K562 (cell line): Measurements from ENCODE around the gene PDCD1. TPM values are rescaled to one million over a fixed set of nuclear protein-coding genes. Genes with fewer than 3 reads are reported as not detected.

Experiments
- ATAC-seq: fragments of 200-7000 bp; cut with Tn5 transposase; 3 replicates; pipeline ENCODE4 v1.9.1; 2020; ENCODE audit warnings: moderate library complexity
- BruUV-seq: library from RNA; stranded (reverse); fragments of 400-500 nt; replicated peaks from 2 replicates; lab custom pipeline; 2021; lab: Mats Ljungman, UMichigan
- CTCF ChIA-PET: fragments of 300-600 bp; formaldehyde crosslinking; extraction: SDS; loops from one replicate; lab custom pipeline; 2021; ENCODE audit warnings: low intra/inter-chr PET ratio; lab: Yijun Ruan, JAX
- POLR2A ChIA-PET: fragments of 300-600, 350-650 bp; sonication (Branson Sonifier 250); formaldehyde crosslinking; extraction: SDS; loops from one replicate; lab custom pipeline; 2021; ENCODE audit warnings: antibody characterized with exemption, inconsistent platforms; lab: Yijun Ruan, JAX
- DNase-seq, 4 experiments: peaks; one replicate each; pipeline versions ENCODE4 v3.0.0 to v3.0.0-alpha.2; 2011 to 2018; ENCODE audit warnings: low spot score in 3 of 4, mixed read lengths in 3 of 4; ENCODE audit errors: extremely low read depth in 1 of 4
- FAIRE-seq: peaks from 2 replicates; lab custom pipeline; 2011; peaks lifted over from hg19 to GRCh38; lab: Jason Lieb, UNC
- H2AFZ ChIP-seq: 2 replicates; pipeline ENCODE4 v1.6.0; 2011; ENCODE audit warnings: low read depth, low read length, control low read depth, inconsistent platforms
- H3K27ac ChIP-seq: fragments of 200-600 bp; 3 replicates; pipeline ENCODE4 v1.8.0; 2011; ENCODE audit warnings: low read depth, mild to moderate bottlenecking, control low read depth, inconsistent platforms, low read length, moderate library complexity, mixed read lengths; ENCODE audit errors: extremely low read depth
- H3K27me3 ChIP-seq, 2 experiments: fragments of 300-600 bp in 1 of 2; 2 replicates in 1 of 2; 3 replicates in 1 of 2; pipeline versions ENCODE4 v1.6.0 to v1.8.0; 2011; ENCODE audit warnings: inconsistent platforms in 2 of 2, low read length in 2 of 2, mild to moderate bottlenecking in 1 of 2, mixed read lengths in 1 of 2, moderate library complexity in 1 of 2; ENCODE audit not compliant: control insufficient read depth in 2 of 2, insufficient read depth in 2 of 2
- H3K36me3 ChIP-seq: fragments of 300-600 bp; 3 replicates; pipeline ENCODE4 v1.8.0; 2011; ENCODE audit warnings: mild to moderate bottlenecking, low read length, inconsistent platforms; ENCODE audit not compliant: control insufficient read depth, insufficient read depth
- H3K4me1 ChIP-seq, 2 experiments: fragments of 200-600 bp in 1 of 2; replicated peaks in 1 of 2; 2 replicates in 1 of 2; 3 replicates in 1 of 2; pipeline versions ENCODE4 v1.5.1 to v1.8.0; 2011; ENCODE audit warnings: inconsistent platforms in 2 of 2, low read length in 2 of 2, mild to moderate bottlenecking in 1 of 2, mixed read lengths in 1 of 2, moderate library complexity in 1 of 2; ENCODE audit not compliant: control insufficient read depth in 2 of 2, insufficient read depth in 2 of 2
- H3K4me2 ChIP-seq: 2 replicates; pipeline ENCODE4 v1.6.1; 2011; ENCODE audit warnings: low read length, control low read depth, inconsistent platforms, mixed read lengths; ENCODE audit not compliant: insufficient read depth
- H3K4me3 ChIP-seq: fragments of 200-600 bp; sonication (generic), shearing (Covaris generic); 2 replicates; pipeline ENCODE4 v1.5.1; 2016; ENCODE audit warnings: control low read depth, inconsistent platforms
- H3K79me2 ChIP-seq: fragments of 200-600 bp; 3 replicates; pipeline ENCODE4 v1.8.0; 2011; ENCODE audit warnings: low read length, inconsistent platforms; ENCODE audit not compliant: control insufficient read depth, insufficient read depth
- H3K9ac ChIP-seq, 2 experiments: 2 replicates each; pipeline versions ENCODE4 v1.6.0 to v1.6.1; 2011; ENCODE audit warnings: low read depth in 2 of 2, low read length in 2 of 2, control low read depth in 1 of 2, inconsistent platforms in 1 of 2, mild to moderate bottlenecking in 1 of 2, mixed read lengths in 1 of 2; ENCODE audit not compliant: insufficient read depth in 1 of 2
- H3K9me1 ChIP-seq: one replicate; pipeline ENCODE4 v1.6.0; 2011; ENCODE audit warnings: inconsistent platforms, mild to moderate bottlenecking, low read length, moderate library complexity; ENCODE audit not compliant: control insufficient read depth, insufficient read depth
- H3K9me3 ChIP-seq: replicated peaks from 2 replicates; pipeline ENCODE4 v1.5.1; 2011; ENCODE audit warnings: low read depth, low read length, inconsistent platforms; ENCODE audit not compliant: control insufficient read depth, insufficient read depth
- H4K20me1 ChIP-seq: replicated peaks from 2 replicates; pipeline ENCODE4 v1.6.1; 2011; ENCODE audit warnings: low read length, inconsistent platforms, mixed read lengths; ENCODE audit not compliant: control insufficient read depth, insufficient read depth
- CSDE1 ChIP-seq, 2 experiments: fragments of 450-650 bp; IDR thresholded peaks; 2 replicates each; pipeline ENCODE4 v1.6.1; 2016; ENCODE audit warnings: mild to moderate bottlenecking in 1 of 2
- L3MBTL2 ChIP-seq: fragments of 450-650 bp; IDR thresholded peaks from 2 replicates; pipeline ENCODE4 v1.6.1; 2016; ENCODE audit warnings: mild to moderate bottlenecking, moderate library complexity
- ZBTB33 ChIP-seq: sonication (generic); formaldehyde crosslinking; IDR thresholded peaks from 2 replicates; pipeline ENCODE4 v1.8.1; 2023; ENCODE audit warnings: mild to moderate bottlenecking, missing genetic modification reagents
- WGBS: fragments of 100-300 bp; shearing (Covaris generic); methylation state at CpG from one replicate; pipeline ENCODE4 v1.1.6; 2016; ENCODE audit warnings: low coverage, mixed read lengths; ENCODE audit not compliant: insufficient coverage; ENCODE audit errors: missing lambda C conversion rate; 5-methylcytosine and 5-hydroxymethylcytosine counted together
- in situ Hi-C: fragments of 300-500 bp; cut with MboI; formaldehyde crosslinking; loops from 4 replicates; pipeline ENCODE4 v1.15.0; 2018; ENCODE audit warnings: inconsistent platforms, mixed read lengths
- intact Hi-C: fragments of 100-400 bp; cut with micrococcal nuclease; formaldehyde crosslinking; loops from 2 replicates; pipeline ENCODE4 v1.14.2; 2022
- polyA plus RNA-seq, 8 experiments: library from polyadenylated mRNA; depleted of rRNA in 4 of 8; stranded (reverse) in 5 of 8; unstranded in 3 of 8; fragments of >200 nt; fragmentation: Nextera tagmentation in 2 of 8; fragmentation: Illumina TruSeq in 1 of 8; extraction: Ambion mirVana in 2 of 8; extraction: Trizol in 1 of 8; gene quantifications; 2 replicates each; pipeline versions ENCODE4 v1.2.1 to v1.2.3, GENCODE V29; 2011 to 2014; ENCODE audit warnings: inconsistent platforms in 1 of 8, missing spikeins in 1 of 8
- total RNA-seq, 7 experiments: library from RNA; depleted of rRNA in 6 of 7; stranded (reverse); fragments of >200 nt in 6 of 7; fragmentation: Illumina TruSeq in 2 of 7; extraction: Trizol in 2 of 7; gene quantifications; 2 replicates each; pipeline versions ENCODE4 v1.2.1 to v1.2.3, GENCODE V29; 2011 to 2021; ENCODE audit warnings: low replicate concordance in 1 of 7

The PDCD1 gene
- total and polyA plus RNA-seq, 9 of the 15 experiments (the other 6 are each of a cell fraction or from before 2014, with no cell fraction given): 0.15 to 2.5 (median 1.0) TPM; not detected in 2

- Histone ChIP-seq H3K27ac (no peak overlapping the region), H3K27me3 (no peaks in the 10 kb centered on the region), H3K9me1 (no peaks in the 10 kb centered on the region), H3K4me3 (no peak overlapping the region), H3K4me2 (no peak overlapping the region), H3K9me3 (no peaks in the 10 kb centered on the region), H3K9ac (no peak overlapping the region), H2AFZ (0 out of 2 replicates have a peak overlapping the region, but pooled peaks have one; percentile 51), H4K20me1 (no peaks in the 10 kb centered on the region), H3K79me2 (peaks cover 15% of the 10 kb centered on the region; the same call in 2 of the 3 replicates), H3K4me1 (peaks cover 8 to 39% of the 10 kb centered on the region in 2 experiments), H3K36me3 (no peaks in the 10 kb centered on the region)
- FAIRE-seq: no peak
- 77% methylated on average over 21 of the region's 28 CpGs for WGBS
- no peak for DNase-seq
- 0 out of 2 replicates have a peak, but pooled peaks have one; percentile 39 for TF ChIP-seq ZBTB33 (CRISPR knock-in tag)
- peak; percentile 20; the same call in 1 of the 2 replicates for TF ChIP-seq L3MBTL2
- TF ChIP-seq CSDE1 (IDR thresholded peaks at IDR 0.05): no peak
- in situ Hi-C loops (no loop called here), intact Hi-C loops (no loop called here)
- CTCF ChIA-PET: no interaction called here
- POLR2A ChIA-PET: interaction anchor here (0.6 to 0.7 kb wide), 2 partner anchors 100 to 194 kb away, joined by 3 to 5 read pairs; no protein-coding TSS in a partner anchor
- no peak for ATAC-seq
- no TSS peak for BruUV-seq
These were observed 17.3 kb downstream of the PDCD1 start for GRCh38 chr2:241841181-241842066.
